ENCODE results near the gene TRIM36. TPM values are rescaled to one million over a fixed set of nuclear protein-coding genes. Genes with fewer than 3 reads are reported as not detected.
A peak's percentile ranks its signal among the peaks of the same experiment; 100 is the strongest.

The TRIM36 gene
- total RNA-seq, 3 donors from 2014 or later: 20.6 to 45.7 (median 27.1) TPM

GRCh38 chr5:115132465-115132864 is 37.2 kb downstream of the TRIM36 start:
- Histone ChIP-seq H3K9me3 (no peaks in the 10 kb centered on the region), H3K4me1 (ENCODE audit: low read depth) (no peaks in the 10 kb centered on the region), H3K4me3 (no peak overlapping the region), H3K36me3 (ENCODE audit: low read depth) (no peaks in the 10 kb centered on the region)
- no peak for DNase-seq
- intact Hi-C loops (cut with DNase I, micrococcal nuclease): no loop called here
- TF ChIP-seq CTCF (IDR thresholded peaks at IDR 0.05): no peak
- ATAC-seq: no peak

- Histone ChIP-seq H3K4me3 (no peak overlapping the region), H3K9me3 (no peaks in the 10 kb centered on the region), H3K36me3 (ENCODE audit: low read depth) (no peaks in the 10 kb centered on the region), H3K4me1 (ENCODE audit: low read depth) (no peaks in the 10 kb centered on the region)
- DNase-seq (no peak), ATAC-seq (no peak)
- TF ChIP-seq CTCF (IDR thresholded peaks at IDR 0.05): no peak
- intact Hi-C loops (cut with DNase I, micrococcal nuclease): no loop called here
Measured at GRCh38 chr5:115126303-115126702, 43.4 kb downstream of the TRIM36 start.

- no peak for ATAC-seq
- intact Hi-C loops (cut with DNase I, micrococcal nuclease): no loop called here
- TF ChIP-seq CTCF (IDR thresholded peaks at IDR 0.05): no peak
- Histone ChIP-seq H3K4me1 (ENCODE audit: low read depth) (no peaks in the 10 kb centered on the region), H3K9me3 (no peaks in the 10 kb centered on the region), H3K4me3 (no peak overlapping the region), H3K36me3 (ENCODE audit: low read depth) (no peaks in the 10 kb centered on the region)
- DNase-seq: no peak
Measured at GRCh38 chr5:115124741-115125140, 45.0 kb downstream of the TRIM36 start.

- intact Hi-C loops (cut with DNase I, micrococcal nuclease): no loop called here
- no peaks in the 10 kb centered on the region for H3K9me3 ChIP-seq
- DNase-seq: peak in 1 of 3 donors; percentile 7
Measured at GRCh38 chr5:115116001-115116400, 53.7 kb downstream of the TRIM36 start.

GRCh38 chr5:115109840-115110239 is 59.9 kb downstream of the TRIM36 start:
- Histone ChIP-seq H3K9me3 (no peaks in the 10 kb centered on the region), H3K4me1 (ENCODE audit: low read depth) (no peaks in the 10 kb centered on the region), H3K4me3 (no peak overlapping the region), H3K36me3 (ENCODE audit: low read depth) (no peaks in the 10 kb centered on the region)
- intact Hi-C loops (cut with DNase I, micrococcal nuclease): no loop called here
- ATAC-seq: no peak
- DNase-seq: no peak
- TF ChIP-seq CTCF (IDR thresholded peaks at IDR 0.05): no peak

More at GRCh38 chr5:115116001-115116400, 53.7 kb downstream of the TRIM36 start:
- H3K4me1 ChIP-seq (ENCODE audit: low read depth): no peaks in the 10 kb centered on the region
- H3K4me3 ChIP-seq: no peak overlapping the region
- ATAC-seq: no peak
- no peak for TF ChIP-seq CTCF (IDR thresholded peaks at IDR 0.05)
- H3K36me3 ChIP-seq (ENCODE audit: low read depth): no peaks in the 10 kb centered on the region

- Histone ChIP-seq H3K4me1 (ENCODE audit: low read depth) (no peaks in the 10 kb centered on the region), H3K36me3 (ENCODE audit: low read depth) (no peaks in the 10 kb centered on the region), H3K9me3 (no peaks in the 10 kb centered on the region), H3K4me3 (no peak overlapping the region)
- TF ChIP-seq CTCF (IDR thresholded peaks at IDR 0.05): no peak
- no peak for DNase-seq
- intact Hi-C loops (cut with DNase I, micrococcal nuclease): no loop called here
- ATAC-seq: no peak
Measured at GRCh38 chr5:115109356-115109755, 60.4 kb downstream of the TRIM36 start.

Measured in mucosa of descending colon (tissue), 3 donors.